Measurements from ENCODE around the gene CASP9. TPM values are rescaled to one million over a fixed set of nuclear protein-coding genes. Genes with fewer than 3 reads are reported as not detected.

CASP9 gene
- total RNA-seq, 1 experiment from 2014 or later: 15.9 TPM

DNA sequence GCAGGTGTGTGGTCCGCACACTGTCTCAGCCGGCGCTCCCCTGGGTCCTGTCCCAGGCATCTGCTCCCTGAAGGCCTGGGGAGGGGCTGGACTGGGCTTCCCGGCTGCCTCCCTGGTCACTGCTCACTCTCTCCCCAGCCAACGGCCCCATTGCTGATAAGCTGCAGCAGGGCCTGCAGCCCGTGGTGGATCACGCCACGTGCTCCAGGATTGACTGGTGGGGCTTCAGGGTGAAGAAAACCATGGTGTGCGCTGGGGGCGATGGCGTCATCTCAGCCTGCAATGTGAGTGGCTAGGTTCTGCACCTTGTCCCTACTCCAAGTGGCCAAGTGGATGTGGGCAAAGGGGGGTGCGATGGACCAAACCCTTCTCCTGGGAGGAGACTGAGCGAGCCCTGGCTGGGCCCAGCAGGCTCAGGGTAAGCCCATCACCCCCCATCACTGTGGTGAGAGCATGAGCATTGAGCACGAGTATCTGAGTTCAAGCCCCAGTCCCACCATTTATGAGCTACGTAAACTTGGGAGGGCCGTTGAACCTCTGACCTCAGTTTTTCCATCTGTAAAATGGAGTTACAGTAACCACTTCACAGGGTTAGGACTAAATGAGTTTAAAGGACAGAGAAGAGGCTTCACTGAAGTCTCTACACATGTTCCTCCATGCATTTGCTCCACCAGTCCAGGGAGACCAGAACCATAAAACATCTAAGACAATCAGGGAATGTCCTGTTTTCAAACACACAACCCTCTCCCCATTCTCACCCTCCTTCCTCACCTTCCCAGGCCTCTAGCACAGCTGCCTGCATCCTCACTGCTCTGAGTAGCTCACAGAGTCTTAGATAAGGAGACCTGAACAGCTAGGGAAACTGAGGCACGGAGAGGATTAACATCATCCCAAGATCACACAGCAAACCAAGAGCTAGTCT, 79.3 kb downstream of the CASP9 start:
- WGBS (ENCODE audit: extremely low coverage, insufficient read length, low lambda C conversion rate): no CpG with 5 or more reads among the region's 17 CpGs
- H3K23me2 ChIP-seq (ENCODE audit: insufficient read length, low read depth, low read length, poor library complexity, severe bottlenecking): no peaks in the 10 kb centered on the region

More for the DNA sequence above, 79.3 kb downstream of the CASP9 start:
- Histone ChIP-seq H2AFZ (ENCODE audit: low read length) (no peak overlapping the region), H3K79me1 (ENCODE audit: insufficient read depth, low read depth, low read length, poor library complexity, severe bottlenecking) (no peaks in the 10 kb centered on the region), H2BK15ac (ENCODE audit: low read depth, low read length) (no peak overlapping the region), H3K27ac (ENCODE audit: insufficient read length, low read depth, low read length) (no peak overlapping the region), H2BK5ac (ENCODE audit: insufficient read length, low read length) (no peak overlapping the region), H2BK120ac (ENCODE audit: low read depth, low read length, poor library complexity, severe bottlenecking) (no peak overlapping the region), H3K4ac (ENCODE audit: low read depth, low read length) (no peak overlapping the region), H3K79me2 (ENCODE audit: insufficient read depth, low read length) (no peaks in the 10 kb centered on the region), H3K18ac (ENCODE audit: insufficient read length, low read depth, low read length) (no peak overlapping the region), H2BK12ac (ENCODE audit: insufficient read length, low read depth, low read length) (no peak overlapping the region), H2AK5ac (ENCODE audit: insufficient read length, low read length) (no peak overlapping the region), H4K5ac (ENCODE audit: insufficient read length, low read depth, low read length) (no peak overlapping the region), H3K23ac (ENCODE audit: insufficient read length, low read depth, low read length) (no peak overlapping the region), H3K14ac (ENCODE audit: insufficient read depth, low read length) (no peak overlapping the region), H3K4me1 (ENCODE audit: insufficient read depth, low read length) (no peaks in the 10 kb centered on the region), H2BK20ac (ENCODE audit: low read depth, low read length, poor library complexity, severe bottlenecking) (no peak overlapping the region), H4K20me1 (ENCODE audit: control insufficient read depth, insufficient read depth, insufficient read length) (no peaks in the 10 kb centered on the region), H3T11ph (ENCODE audit: low read length) (no peak overlapping the region), H4K8ac (replicated peaks; ENCODE audit: insufficient read length, low read depth, low read length) (no peak overlapping the region), H4K91ac (ENCODE audit: insufficient read length, low read depth, low read length) (no peak overlapping the region), H3K4me2 (ENCODE audit: insufficient read depth, insufficient read length, low read length) (no peak overlapping the region), H3K9me3 (ENCODE audit: control insufficient read depth, low read depth, low read length) (no peaks in the 10 kb centered on the region), H3K9ac (ENCODE audit: extremely low read depth, insufficient read length, low read length) (no peak overlapping the region), H3K56ac (ENCODE audit: insufficient read length, low read depth, low read length) (no peak overlapping the region), H3K27me3 (ENCODE audit: insufficient read depth, low read length) (no peaks in the 10 kb centered on the region)
- H3K9me3 Mint-ChIP-seq: no peaks in the 10 kb centered on the region; a peak in 1 of 5 replicates
- H3K27ac Mint-ChIP-seq: no peak overlapping the region; a peak in 1 of 7 replicates
- no peak overlapping the region for H3K4me3 Mint-ChIP-seq
- peaks cover 6% of the 10 kb centered on the region for H3K27me3 Mint-ChIP-seq (ENCODE audit: low read depth)
- TF ChIP-seq, protein P1, sequence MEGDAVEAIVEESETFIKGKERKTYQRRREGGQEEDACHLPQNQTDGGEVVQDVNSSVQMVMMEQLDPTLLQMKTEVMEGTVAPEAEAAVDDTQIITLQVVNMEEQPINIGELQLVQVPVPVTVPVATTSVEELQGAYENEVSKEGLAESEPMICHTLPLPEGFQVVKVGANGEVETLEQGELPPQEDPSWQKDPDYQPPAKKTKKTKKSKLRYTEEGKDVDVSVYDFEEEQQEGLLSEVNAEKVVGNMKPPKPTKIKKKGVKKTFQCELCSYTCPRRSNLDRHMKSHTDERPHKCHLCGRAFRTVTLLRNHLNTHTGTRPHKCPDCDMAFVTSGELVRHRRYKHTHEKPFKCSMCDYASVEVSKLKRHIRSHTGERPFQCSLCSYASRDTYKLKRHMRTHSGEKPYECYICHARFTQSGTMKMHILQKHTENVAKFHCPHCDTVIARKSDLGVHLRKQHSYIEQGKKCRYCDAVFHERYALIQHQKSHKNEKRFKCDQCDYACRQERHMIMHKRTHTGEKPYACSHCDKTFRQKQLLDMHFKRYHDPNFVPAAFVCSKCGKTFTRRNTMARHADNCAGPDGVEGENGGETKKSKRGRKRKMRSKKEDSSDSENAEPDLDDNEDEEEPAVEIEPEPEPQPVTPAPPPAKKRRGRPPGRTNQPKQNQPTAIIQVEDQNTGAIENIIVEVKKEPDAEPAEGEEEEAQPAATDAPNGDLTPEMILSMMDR (conservative IDR thresholded peaks at IDR 0.05): no peak
- no peaks in the 10 kb centered on the region for H3K4me1 Mint-ChIP-seq
- DNase-seq: no peak
- H3K36me3 Mint-ChIP-seq (ENCODE audit: insufficient read depth in 1 of 3, low read depth in 3 of 3): no peaks in the 10 kb centered on the region
